ENCODE results near the gene SLC25A52.
"Not testable (repeated sequence)": the region's sequence is repeated elsewhere in the genome, so short reads cannot be mapped to it uniquely, and the experiment has no call there.

The SLC25A52 gene

DNA sequence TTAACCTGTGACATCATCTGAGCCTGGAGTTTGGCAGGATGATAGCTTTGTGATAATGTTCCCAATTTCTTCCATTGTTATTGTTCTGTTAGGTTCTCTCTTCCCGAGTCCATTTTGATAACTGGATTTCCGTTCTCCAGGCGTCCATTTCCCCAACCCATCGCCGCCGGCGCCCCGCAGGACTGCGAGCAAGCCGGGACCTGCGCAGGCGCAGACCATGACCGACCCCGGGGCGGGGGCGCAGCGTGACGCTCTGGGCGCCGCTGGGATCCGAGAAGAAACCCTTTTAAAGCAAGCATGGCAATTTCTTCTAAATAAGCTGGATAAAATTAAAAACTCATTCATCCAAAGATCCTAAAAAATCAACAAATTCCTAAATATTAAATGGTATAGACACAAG lies at the start of gene SLC25A52:
Gene SLC25A52, minus strand, starts transcription at position 186 of the 400 bp plus-strand sequence. CDS start 219 bp downstream, outside the sequence.
- DNase-seq: no peak

DNA sequence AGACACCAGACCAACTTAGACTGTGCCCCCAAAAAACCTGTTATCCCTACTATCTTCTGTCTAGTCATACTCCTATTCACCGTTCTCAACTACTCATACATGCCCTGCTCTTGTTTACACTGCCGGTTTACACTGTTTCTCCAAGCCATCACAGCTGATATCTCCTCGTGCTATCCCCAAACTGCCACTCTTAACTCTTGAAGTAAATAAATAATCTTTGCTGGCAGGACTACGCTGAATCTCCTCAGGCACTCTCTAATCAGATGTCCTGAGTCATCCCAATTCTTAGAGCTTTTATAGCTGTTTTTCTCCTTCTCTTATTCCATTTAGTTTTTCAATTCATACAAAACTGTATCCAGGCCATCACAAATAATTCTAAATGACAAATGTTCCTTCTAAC lies 48.4 kb upstream of the SLC25A52 start:
- not testable (repeated sequence) for DNase-seq

GRCh38 chr18:31801078-31801477 lies 40.4 kb upstream of the SLC25A52 start:
- no peak for DNase-seq

- DNase-seq: not testable (repeated sequence)
These were observed 38.6 kb upstream of the SLC25A52 start for GRCh38 chr18:31799257-31799656.

- DNase-seq: no peak
These were observed 37.7 kb upstream of the SLC25A52 start for GRCh38 chr18:31798399-31798798.

- no peak for DNase-seq
These were observed 35.1 kb upstream of the SLC25A52 start for GRCh38 chr18:31795747-31796146.

DNA sequence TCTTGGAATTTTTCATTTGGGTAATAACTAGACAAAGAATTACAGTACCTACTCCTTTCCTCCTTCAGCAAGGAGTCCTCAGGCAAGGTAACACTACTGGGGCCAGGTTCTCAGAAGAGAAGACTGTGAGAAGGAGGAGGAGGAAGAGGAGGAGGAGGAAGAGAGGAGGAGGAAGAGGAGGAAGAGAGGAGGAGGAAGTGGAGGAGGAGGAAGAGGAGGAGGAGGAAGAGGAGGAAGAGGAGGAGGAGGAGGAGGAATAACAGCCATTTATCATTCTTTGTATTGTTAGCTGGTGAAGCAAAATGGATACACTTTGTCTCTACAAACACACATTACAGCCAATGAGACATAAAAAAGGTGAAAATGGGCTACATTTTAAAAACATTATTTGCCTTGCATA lies 32.9 kb upstream of the SLC25A52 start:
- no peak for DNase-seq

GRCh38 chr18:31792580-31792911 lies 31.9 kb upstream of the SLC25A52 start:
- no peak for DNase-seq

DNA sequence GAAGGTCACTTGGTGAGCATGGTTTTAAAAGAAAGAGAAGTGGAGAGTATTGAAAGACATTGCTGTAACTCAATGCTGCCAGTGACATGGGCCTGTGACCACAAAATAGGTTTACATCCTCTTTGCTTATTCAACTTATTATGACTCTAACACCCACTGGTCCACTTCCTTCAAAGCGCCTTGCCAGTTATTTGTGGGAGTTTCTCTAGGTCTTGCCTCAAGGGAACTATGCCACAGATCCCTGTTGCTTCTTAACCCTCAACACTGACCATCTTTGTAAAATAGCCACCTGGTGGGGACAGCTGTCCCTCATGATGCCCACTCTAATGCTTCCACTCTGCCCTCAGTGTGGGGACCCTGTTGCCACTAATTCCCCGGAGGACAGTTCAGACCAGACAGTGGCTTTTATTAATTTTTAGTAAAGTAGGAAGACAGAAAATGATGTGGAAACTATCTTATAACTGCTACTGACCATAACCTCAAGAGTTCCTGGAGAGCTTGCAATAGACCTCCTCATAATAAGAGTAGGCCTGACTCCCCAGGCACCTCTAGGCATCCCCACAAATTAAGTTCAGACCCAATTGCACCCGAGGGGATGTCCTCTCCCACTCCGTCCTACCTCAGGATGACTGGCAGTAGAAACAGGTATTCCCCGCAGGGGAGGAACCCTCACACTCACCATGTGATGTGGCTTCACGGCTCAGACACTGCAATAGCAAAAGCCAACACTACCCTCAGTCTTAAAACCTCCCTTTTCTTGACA lies 31.3 kb upstream of the SLC25A52 start:
- DNase-seq: no peak

DNA sequence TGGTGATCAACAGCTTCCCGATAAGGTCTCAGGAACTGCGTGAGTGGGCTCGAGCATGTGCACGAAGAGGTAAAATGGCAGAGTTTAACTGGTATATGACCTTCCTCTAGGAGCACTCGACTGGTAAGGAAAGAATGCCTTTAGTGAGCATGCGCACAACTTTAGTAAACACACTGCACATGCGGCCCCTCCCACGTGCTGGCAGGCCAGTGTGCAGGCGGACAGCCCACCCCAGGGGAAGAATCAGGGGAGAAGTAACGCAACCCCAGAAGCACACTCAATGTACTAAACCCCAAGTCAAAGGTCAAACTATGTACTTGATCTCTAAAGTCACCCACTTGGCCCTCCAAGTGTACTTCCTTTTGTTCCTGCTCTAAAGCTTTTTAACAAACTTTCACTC lies 28.7 kb upstream of the SLC25A52 start:
- DNase-seq: no peak

DNA sequence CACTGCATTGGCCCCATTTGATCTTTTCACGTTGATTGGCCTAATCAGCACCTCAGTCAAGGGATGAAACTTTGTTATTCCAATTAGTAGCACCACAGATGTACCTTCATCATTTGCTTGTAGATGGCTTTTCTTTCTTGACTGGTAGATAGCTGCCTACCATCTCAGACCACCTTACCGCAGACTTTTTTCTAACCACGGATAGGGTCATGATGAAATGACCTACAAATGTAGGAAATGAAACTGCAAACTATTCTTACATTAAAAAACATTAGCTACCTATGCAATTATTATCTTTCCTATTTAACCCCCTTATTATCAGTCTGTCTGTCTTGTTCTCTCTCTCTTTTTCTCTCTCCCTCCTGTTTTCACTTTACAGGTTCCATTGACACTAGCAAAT lies 22.4 kb upstream of the SLC25A52 start:
- DNase-seq: no peak

- DNase-seq: no peak
These were observed 17.8 kb upstream of the SLC25A52 start for GRCh38 chr18:31778391-31778950.

DNA sequence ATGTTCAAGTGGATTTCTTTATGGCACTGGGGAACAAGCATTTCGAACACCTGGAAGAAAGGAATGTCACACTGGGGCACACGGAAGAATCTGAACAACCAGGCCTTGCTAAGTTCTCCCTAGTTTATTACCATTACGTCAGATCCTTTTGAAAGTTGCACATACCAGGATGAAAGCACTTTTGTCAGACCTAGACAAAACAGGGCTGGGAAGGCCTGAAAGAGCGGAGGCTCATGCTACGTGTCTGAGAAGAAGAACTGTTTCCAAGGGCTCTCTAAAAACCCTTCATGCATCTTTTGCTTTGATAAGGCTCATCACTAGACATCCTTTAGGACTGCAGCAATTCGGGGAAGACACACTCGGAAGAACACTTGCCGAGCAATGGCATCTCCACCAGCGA lies 15.4 kb upstream of the SLC25A52 start:
- no peak for DNase-seq

- DNase-seq: no peak
These were observed 14.3 kb upstream of the SLC25A52 start for GRCh38 chr18:31774962-31775361.

- no peak for DNase-seq
These were observed 13.8 kb upstream of the SLC25A52 start for GRCh38 chr18:31774477-31774785.

GRCh38 chr18:31773774-31774476 lies 13.2 kb upstream of the SLC25A52 start:
- no peak for DNase-seq

DNA sequence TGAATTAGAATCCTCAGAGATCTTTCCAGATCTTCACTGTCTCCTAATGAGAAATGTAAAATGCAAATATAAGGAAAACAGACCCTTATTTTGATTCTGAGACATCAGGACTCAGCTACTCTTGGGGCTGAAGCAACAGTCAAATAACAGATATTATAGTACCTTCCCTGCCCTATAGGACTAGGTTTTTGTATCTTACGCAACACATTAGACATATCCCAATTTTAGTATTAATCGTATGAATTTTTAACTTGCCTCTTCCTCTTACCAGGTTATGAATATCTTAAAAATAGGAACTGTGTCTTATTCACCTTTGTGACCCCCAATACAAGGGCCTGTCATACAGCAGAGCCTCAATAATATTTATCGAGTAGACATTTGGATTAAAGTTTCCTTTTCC lies 12.0 kb upstream of the SLC25A52 start:
- no peak for DNase-seq

GRCh38 chr18:31750273-31750672 lies 10.4 kb downstream of the SLC25A52 start:
- DNase-seq: no peak

DNA sequence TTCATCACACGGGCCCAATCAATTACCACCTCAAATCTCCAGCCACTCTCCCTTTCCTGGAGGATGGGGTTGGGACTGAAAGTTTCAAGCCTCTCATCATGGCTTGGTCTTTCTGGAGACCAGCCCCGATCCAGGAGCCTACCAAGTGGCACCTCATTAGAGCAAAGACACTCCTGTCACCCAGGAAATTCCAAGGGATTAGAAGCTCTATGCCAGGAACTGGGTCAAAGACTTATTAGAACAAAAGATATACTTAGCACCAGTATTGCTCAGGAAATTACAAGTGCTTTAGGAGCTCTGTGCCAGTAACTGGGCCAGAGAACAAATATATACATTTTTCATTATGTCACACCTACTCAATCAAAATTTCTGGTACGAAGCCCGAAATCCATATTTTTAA lies 14.3 kb downstream of the SLC25A52 start:
- no peak for DNase-seq

DNA sequence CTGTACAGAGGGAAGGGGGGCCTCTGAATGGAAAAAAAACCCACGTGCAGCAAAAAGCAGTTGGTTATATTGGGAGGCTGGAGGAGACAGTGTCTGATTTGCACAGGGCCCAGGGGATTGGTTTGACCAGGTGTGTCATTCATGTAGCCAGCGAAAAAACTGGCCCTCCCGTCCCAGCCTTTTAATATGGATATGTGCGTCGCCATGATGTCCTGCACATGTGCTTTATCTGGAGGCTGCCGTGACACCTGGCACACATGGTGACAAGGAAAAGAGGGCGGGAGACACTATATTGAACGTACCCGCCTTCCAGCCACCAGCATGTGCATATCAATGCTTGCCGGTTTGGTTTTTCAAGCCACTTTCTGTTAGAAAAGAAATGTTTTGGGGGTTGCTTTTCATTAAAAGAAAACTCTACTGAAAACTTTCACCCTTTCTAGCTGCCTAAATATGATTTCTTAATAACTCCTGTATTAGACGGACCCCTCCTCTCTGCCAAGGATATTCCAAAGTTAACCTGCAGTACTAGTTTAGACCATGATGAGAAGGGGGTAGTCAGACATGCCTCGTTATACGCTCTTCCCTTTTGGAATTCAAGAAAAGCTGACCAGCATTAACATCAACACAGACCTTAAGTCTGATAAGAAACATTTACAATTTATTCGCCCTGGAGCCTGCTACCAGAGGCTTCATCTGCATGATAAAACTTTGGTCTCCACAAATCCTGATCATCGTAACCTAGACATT lies 16.2 kb downstream of the SLC25A52 start:
- DNase-seq: no peak

- not testable (repeated sequence) for DNase-seq
These were observed 17.1 kb downstream of the SLC25A52 start for GRCh38 chr18:31743600-31743999.

GRCh38 chr18:31741097-31741735 lies 19.5 kb downstream of the SLC25A52 start:
- DNase-seq: no peak

GRCh38 chr18:31740180-31740579 lies 20.5 kb downstream of the SLC25A52 start:
- DNase-seq: no peak
